HG03521 (cell line): ENCODE measurements around the gene MINDY1.

Experiments
- ATAC-seq: cut with Tn5 transposase; IDR thresholded peaks from one replicate; pipeline ENCODE4 v1.9.1; 2021; ENCODE audit warnings: mild to moderate bottlenecking, moderate library complexity; ENCODE audit not compliant: unreplicated experiment

Gene MINDY1

GRCh38 chr1:150987924-150988323 lies 18.8 kb downstream of the MINDY1 start:
- no peak for ATAC-seq

DNA sequence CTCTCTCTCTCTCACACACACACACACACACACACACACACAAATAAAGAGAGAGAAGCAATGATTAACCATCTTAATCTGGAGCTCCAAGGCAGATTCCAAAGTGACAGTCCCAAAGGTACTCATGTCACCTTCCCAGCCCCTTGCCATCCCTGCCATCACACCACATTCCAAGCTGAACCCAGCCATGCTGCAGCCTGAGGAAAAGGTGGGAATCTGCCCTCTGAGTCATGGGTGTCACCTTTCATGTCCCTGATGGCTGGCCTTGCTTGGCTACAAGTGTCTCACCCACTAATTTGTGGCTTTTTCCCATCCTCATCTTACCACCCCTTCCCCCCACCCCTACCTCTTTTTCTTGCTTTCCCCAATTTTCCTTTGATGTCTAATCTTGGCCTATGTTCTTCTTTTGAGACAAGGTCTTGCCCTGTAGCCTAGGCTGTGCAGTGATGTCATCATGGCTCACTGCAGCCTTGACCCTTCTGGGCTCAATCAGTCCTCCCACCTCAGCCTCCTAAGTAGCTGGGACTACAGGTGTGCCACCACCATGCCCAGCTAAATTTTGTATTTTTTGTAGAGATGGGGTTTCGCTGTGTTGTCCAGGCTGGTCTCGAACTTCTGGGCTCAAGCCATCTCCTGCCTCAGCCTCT lies 21.4 kb downstream of the MINDY1 start:
- no peak for ATAC-seq

GRCh38 chr1:150981805-150982712 lies 24.6 kb downstream of the MINDY1 start, which contains the start of gene ANXA9:
Gene ANXA9, plus strand, starts transcription at chr1:150982292. Its CDS starts 814 bp downstream, at chr1:150983106.
- no peak for ATAC-seq

- no peak for ATAC-seq
Measured at GRCh38 chr1:150981177-150981804, 25.4 kb downstream of the MINDY1 start.

DNA sequence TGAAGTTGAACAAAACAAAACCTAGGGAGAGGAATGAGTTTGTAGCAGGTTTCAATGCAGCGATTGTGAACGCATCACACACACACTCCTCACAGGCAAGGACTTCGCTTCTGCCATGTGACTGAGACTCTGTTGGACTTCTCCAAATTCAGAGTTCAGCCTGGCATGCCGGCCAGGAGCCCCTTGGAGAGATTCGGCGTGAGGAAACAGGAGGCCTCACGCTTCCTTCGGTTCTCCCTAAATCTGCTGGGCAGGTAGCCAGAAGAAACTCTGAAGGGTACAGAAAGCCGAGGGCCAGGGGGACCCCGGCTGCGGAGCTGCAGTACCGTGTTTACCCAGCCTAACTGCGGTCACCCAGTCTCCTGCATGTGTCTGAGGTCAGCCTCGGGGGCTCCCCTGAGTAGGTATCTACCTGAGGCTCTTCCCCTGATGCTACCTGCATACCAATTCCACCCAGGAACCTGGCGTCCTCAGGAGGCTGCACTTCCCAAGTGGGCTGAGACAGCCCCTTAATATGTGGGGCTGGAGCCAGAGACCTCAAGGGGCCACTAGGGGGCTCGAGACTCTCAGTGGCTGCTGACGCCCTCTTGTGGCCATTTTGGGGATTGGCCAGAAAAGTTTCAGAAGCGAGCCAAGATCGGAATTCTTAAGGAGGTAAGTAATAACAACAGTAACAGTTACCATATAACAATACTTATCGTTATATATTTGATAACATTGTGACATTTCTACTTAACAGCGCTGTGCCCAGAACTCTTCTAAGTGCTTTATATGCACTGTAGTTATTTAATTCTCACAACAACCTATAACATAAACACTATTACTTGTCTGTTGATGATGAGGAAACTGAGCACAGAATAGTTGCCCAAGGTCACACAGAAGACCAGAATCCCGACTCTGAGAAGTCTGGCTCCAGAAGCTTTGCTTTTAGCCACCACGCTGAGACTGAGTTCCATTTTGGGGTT lies 27.3 kb downstream of the MINDY1 start:
- ATAC-seq = peak; percentile 52

DNA sequence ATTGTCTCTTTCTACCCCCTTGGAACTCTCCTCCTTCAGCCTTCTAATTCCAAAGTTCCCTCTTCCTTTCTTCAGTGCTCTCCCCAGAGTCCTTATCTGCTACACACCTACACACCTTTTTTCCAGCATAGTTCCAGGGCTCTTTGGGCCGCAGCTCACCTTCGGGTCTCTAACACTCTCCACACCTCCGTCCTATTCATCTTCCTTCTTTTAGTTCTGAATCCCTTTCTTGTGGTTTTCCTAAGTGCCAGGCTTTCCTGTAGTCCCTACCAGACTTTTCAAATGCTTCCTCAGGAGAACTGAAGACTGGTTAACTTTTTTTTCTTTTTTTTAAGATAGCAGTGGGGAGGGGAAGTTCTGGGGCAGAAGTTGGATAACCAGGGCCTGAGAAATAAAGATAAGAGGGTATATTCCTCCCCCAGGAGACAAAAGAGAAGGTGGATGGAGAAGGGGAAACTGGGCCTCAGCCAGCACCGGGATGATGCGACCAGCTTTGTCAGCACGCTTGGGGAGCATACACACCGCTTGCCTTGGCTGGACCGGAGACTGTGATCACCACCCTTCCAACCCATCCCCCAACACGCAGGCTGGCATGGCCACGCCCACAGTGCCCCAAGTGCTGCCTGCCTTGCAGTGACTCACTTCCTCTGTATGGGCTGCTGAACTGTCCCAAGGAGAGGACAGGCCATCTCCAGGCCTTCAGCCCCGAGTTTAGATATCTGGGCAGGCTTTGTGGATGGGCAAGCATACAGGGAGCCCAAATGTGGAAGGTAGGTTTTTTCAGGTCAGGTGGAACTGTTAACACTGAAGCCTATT lies 29.6 kb downstream of the MINDY1 start:
- no peak for ATAC-seq

GRCh38 chr1:150976401-150976821 lies 30.3 kb downstream of the MINDY1 start:
- ATAC-seq = no peak

DNA sequence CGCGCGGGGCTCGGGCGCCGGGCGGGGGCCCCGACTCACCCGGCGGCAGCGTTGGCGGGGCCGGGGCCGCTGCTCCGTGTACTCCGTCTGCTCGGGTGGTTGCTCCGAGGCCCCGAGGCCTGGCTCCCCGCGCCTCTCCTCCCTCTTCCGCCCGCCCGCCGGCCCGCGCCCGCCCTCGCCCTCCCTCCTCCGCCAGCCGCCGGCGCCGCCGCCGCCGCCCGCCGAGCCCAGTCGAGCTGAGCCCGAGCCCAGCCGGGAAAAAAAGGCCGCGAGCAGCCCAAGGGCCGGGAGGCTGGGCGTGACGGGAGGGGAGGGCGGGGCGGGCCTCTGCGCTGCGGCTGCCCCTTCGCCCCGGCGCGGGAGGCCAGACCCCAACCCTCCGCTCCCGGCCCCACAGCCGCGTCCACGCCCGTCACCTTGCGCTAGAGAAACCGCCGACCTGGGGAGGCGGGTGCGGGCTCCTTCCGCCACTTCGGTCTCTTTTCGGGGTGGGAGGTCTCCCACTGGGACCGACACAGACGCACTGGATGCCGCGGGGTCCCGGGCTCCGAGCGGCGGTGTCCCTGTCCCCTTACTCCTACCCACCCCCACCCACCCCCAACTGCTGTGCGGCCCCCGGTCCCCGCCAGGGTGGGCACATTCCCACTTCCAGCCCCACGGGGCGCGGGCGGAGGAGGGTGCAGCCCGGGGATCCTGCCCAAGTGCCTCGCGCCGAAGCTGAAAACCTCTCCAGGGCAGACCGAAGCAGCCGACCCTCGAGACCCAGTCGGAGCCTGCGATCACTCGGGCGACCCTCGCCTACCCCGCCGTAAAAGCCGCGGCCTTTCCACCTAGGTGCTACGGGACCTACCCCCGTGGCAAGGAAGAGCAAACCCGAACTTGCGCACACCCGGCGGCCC lies 31.9 kb downstream of the MINDY1 start, which contains the start of gene CERS2:
Gene CERS2 (minus strand): TSS at position 256 of the 899 bp plus-strand sequence. CDS start 5,745 bp downstream, outside the sequence.
- peak; percentile 48 for ATAC-seq

DNA sequence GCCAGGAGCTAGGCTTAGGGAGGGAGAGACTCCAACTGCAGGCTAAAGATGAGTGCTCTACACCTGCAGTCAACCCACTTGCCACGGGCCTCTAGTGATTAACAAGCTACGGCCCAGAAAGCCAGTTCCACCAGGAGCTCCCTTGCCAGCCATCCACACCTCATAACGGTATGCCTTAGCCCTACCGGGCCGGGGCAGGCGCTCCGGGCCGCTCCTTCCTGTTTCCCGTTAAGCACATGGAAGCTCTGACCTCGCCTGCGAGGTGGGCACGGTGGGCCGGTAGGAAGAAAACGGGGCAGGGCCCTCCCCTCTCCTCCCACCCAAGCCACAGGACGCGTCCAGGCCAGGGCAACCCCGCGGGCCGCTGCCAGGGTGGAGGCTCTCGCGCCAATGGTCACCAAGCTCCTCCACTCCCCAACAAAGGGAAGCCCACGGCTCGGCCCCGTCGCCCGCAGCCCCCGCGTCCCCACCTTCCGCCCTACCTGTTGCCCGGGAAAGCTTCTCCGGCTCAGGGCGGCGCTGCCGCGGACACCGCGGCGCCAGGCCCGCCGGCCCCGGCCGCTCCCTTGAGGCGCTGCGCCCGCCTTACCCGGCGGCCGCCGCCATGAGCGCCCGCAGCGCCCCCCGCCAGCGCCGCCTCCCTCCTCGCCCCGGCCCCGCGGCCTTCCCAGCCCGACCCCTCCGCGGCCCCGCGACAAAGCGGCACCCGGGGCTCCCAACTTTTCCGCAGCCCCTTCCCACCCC lies 32.7 kb downstream of the MINDY1 start:
- ATAC-seq = peak; percentile 38

- ATAC-seq = no peak
Measured at GRCh38 chr1:150973258-150973835, 33.4 kb downstream of the MINDY1 start.

GRCh38 chr1:150972417-150972940 lies 34.2 kb downstream of the MINDY1 start:
- ATAC-seq = no peak

DNA sequence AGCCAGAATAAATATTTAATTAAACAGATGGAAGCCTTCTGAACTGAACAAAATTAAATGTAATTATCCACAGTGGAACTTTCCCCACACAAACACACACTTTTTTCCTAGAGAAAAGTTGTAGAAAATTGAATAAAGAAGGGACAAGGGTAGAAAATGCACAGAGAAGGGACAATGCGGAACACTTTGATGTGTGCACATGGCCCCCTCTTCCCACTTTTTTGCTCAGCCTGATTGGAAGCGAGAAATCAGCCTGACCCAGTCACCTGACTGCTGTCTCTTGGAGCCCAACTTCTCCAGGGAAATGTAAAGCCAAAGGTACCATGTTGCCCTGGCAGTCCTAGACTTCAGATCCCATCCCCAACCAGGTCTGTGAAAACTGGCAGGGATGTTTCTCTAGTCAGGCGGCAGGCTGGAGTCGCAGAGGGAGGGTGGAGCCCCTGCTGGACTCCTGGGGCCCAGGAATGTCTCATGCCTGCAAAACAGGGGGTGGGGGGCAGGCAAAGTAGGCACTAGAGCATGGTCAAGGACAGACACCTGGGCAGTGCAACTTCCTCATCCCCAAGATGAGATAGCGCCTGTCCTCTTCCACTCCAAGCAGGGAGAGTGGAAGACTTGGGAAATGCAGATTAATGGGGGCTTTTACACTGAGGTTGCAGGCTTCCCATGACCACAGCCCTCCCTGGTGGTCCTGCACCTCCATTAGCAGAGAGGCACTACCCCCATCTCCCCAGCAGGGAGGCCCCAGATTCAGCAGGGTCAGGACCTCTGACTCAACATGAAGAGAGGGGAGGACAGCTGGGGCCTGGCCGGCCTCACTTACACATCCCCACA lies 34.9 kb downstream of the MINDY1 start:
- ATAC-seq = no peak

- ATAC-seq = no peak
Measured at GRCh38 chr1:150970808-150971582, 35.7 kb downstream of the MINDY1 start.

- no peak for ATAC-seq
Measured at GRCh38 chr1:150969626-150970025, 37.1 kb downstream of the MINDY1 start.

DNA sequence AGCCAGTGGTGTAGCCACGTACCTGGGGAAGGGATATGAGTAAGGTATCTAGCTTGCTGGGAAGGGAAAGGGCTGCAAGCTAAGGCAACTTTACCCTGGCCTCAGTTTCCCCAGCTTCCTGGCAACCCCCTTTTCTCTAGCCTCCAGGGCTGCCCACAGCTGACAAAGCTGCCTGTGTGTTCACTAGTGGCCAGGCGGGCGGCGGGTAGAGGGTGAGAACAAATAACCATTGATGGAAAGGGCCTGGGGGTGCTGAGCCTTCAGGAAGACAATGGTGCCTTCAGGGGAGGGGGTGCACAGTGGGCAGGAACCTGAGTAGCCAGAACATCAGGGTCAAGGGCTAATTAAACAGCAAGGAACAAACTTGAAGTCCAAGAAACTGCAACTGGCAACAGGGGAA lies 38.2 kb downstream of the MINDY1 start:
- ATAC-seq = no peak
